Memory B cell (primary cell): ENCODE data around the gene RHBDD1.

Source experiments
- ATAC-seq: fragments of 150-1000 bp; cut with Tn5 transposase; 2 replicates; pipeline ENCODE4 v1.10.0; 2021; ENCODE audit warnings: low read depth, mild to moderate bottlenecking, moderate library complexity
- DNase-seq, 2 donors: peaks; one replicate each; pipeline ENCODE4 v3.0.0; 2022; ENCODE audit warnings: low spot score in 2 of 2
- H3K27ac Mint-ChIP-seq: one replicate; pipeline ENCODE4 v1.8.0; 2022; ENCODE audit warnings: mild to moderate bottlenecking, moderate library complexity, mixed read lengths
- H3K27me3 Mint-ChIP-seq: one replicate; pipeline ENCODE4 v1.8.0; 2022; ENCODE audit warnings: mixed read lengths
- H3K36me3 Mint-ChIP-seq: one replicate; pipeline ENCODE4 v1.8.0; 2022; ENCODE audit warnings: mild to moderate bottlenecking, mixed read lengths
- H3K4me1 Mint-ChIP-seq: one replicate; pipeline ENCODE4 v1.8.0; 2022; ENCODE audit warnings: mixed read lengths
- H3K4me3 Mint-ChIP-seq: one replicate; pipeline ENCODE4 v1.8.0; 2022; ENCODE audit warnings: mild to moderate bottlenecking, moderate library complexity, mixed read lengths
- H3K9me3 Mint-ChIP-seq: one replicate; pipeline ENCODE4 v1.8.0; 2022; ENCODE audit warnings: mixed read lengths

RHBDD1 gene

GRCh38 chr2:226993171-226993570 is 157.3 kb downstream of the RHBDD1 start:
- ATAC-seq: no peak
- no peak for DNase-seq
- no peak overlapping the region for H3K4me3 Mint-ChIP-seq
- H3K9me3 Mint-ChIP-seq: no peaks in the 10 kb centered on the region
- no peaks in the 10 kb centered on the region for H3K4me1 Mint-ChIP-seq
- peaks cover 13% of the 10 kb centered on the region for H3K36me3 Mint-ChIP-seq
- H3K27me3 Mint-ChIP-seq: no peaks in the 10 kb centered on the region
- H3K27ac Mint-ChIP-seq: no peak overlapping the region

GRCh38 chr2:226994775-226995174 is 158.9 kb downstream of the RHBDD1 start:
- Mint-ChIP-seq H3K27me3 (no peaks in the 10 kb centered on the region), H3K9me3 (no peaks in the 10 kb centered on the region), H3K4me1 (no peaks in the 10 kb centered on the region), H3K36me3 (peaks cover 21% of the 10 kb centered on the region), H3K27ac (no peak overlapping the region), H3K4me3 (no peak overlapping the region)
- DNase-seq (no peak), ATAC-seq (no peak)

DNA sequence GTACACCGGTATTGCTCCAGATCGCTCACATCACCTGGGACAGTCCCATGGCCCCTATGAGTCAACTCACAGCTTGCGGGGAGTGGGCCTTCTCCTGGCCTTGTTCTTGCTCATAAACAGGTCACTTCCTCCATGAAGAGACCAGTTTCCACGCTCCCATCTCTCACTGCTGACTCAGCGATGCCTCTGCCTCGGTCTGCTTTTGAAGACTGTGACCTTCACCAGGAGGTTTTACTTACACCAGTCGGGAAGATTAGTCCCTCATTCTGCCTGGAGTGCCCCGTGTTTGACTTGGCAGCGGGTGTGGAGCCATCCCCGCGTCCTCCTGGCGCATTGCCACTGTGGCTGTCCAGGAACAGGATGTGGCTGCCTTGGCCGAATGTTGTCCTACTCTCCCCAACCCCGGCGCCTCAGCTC is 159.8 kb downstream of the RHBDD1 start:
- DNase-seq: no peak
- ATAC-seq: no peak
- H3K4me3 Mint-ChIP-seq: no peak overlapping the region
- H3K4me1 Mint-ChIP-seq: no peaks in the 10 kb centered on the region
- H3K27ac Mint-ChIP-seq: peak overlapping the region; percentile 14
- H3K9me3 Mint-ChIP-seq: no peaks in the 10 kb centered on the region
- H3K27me3 Mint-ChIP-seq: no peaks in the 10 kb centered on the region
- H3K36me3 Mint-ChIP-seq: peaks cover 28% of the 10 kb centered on the region

GRCh38 chr2:226999661-227000060 is 163.8 kb downstream of the RHBDD1 start:
- peaks cover 39% of the 10 kb centered on the region for H3K36me3 Mint-ChIP-seq
- ATAC-seq: no peak

DNA sequence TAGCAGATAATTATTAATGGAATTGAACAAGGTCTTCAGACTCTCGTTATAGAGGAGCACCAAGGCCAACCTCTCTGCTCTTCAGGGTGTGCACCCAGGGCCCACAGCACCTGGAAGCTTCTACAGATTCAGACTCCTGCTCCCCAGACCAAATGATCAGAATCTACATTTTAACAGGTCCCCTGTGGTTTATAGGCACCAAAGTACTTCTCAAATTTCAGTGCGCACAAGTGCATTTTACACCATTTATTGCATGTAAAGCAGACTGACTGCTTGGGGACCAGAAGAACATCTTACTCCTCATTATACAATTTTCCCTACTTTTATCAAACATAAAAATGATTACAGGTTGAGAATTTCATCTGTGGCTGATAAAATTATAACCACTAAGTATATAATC is 164.3 kb downstream of the RHBDD1 start:
- Mint-ChIP-seq H3K27ac (peak overlapping the region; percentile 42), H3K4me1 (no peaks in the 10 kb centered on the region), H3K4me3 (no peak overlapping the region), H3K9me3 (no peaks in the 10 kb centered on the region), H3K36me3 (peaks cover 39% of the 10 kb centered on the region), H3K27me3 (no peaks in the 10 kb centered on the region)
- DNase-seq (no peak), ATAC-seq (no peak)

More at GRCh38 chr2:226999661-227000060, 163.8 kb downstream of the RHBDD1 start:
- Mint-ChIP-seq H3K27me3 (no peaks in the 10 kb centered on the region), H3K27ac (peak overlapping the region; percentile 42), H3K4me1 (no peaks in the 10 kb centered on the region), H3K9me3 (no peaks in the 10 kb centered on the region), H3K4me3 (no peak overlapping the region)
- DNase-seq: no peak

GRCh38 chr2:227004482-227004881 is 168.6 kb downstream of the RHBDD1 start:
- H3K27me3 Mint-ChIP-seq: no peaks in the 10 kb centered on the region
- no peak overlapping the region for H3K4me3 Mint-ChIP-seq
- ATAC-seq: no peak
- H3K9me3 Mint-ChIP-seq: no peaks in the 10 kb centered on the region
- no peak for DNase-seq
- H3K27ac Mint-ChIP-seq: peak overlapping the region; percentile 42
- H3K36me3 Mint-ChIP-seq: peaks cover 40% of the 10 kb centered on the region
- no peaks in the 10 kb centered on the region for H3K4me1 Mint-ChIP-seq

DNA sequence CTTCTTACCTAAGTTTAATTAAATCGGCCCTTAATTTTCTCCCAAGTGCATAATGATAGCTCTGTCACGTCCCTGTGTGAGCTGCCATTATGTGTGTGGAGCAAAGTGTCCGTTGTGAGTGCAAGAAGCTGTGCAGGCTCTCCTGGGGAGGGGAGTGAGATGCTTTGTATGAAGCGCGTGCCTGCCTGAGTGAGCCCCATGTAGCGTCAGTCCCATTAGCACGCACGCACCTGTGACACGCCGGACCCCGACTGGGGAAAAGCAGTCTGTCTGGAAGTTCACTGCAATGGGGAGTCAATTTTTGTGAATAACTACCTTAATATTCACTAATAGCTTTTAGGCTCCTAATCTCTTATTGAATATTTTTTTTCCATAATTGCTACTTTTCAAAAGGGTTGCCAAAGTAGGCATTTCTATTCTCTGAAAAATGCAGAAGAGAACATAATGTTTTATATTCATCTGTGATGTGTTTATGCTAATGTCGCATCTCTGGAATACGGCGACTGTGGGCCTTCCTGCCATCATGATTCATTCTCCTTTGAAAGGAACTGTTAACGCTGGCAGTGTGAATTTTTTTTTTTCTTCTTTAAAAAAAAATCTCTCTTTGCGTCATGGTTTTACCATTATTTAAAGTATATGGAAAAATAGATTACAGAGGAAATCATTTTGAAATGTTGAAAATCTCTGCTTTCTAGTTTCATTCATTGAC is 170.5 kb downstream of the RHBDD1 start:
- no peaks in the 10 kb centered on the region for H3K27me3 Mint-ChIP-seq
- ATAC-seq: no peak
- no peak for DNase-seq
- peaks cover 28% of the 10 kb centered on the region for H3K36me3 Mint-ChIP-seq
- H3K27ac Mint-ChIP-seq: no peak overlapping the region
- H3K4me3 Mint-ChIP-seq: no peak overlapping the region
- H3K9me3 Mint-ChIP-seq: no peaks in the 10 kb centered on the region
- H3K4me1 Mint-ChIP-seq: no peaks in the 10 kb centered on the region

- Mint-ChIP-seq H3K36me3 (peaks cover 28% of the 10 kb centered on the region), H3K27me3 (no peaks in the 10 kb centered on the region), H3K9me3 (no peaks in the 10 kb centered on the region), H3K4me3 (no peak overlapping the region), H3K4me1 (no peaks in the 10 kb centered on the region), H3K27ac (no peak overlapping the region)
- DNase-seq: no peak
- ATAC-seq: no peak
Observed at GRCh38 chr2:227007148-227007547, 171.3 kb downstream of the RHBDD1 start.

DNA sequence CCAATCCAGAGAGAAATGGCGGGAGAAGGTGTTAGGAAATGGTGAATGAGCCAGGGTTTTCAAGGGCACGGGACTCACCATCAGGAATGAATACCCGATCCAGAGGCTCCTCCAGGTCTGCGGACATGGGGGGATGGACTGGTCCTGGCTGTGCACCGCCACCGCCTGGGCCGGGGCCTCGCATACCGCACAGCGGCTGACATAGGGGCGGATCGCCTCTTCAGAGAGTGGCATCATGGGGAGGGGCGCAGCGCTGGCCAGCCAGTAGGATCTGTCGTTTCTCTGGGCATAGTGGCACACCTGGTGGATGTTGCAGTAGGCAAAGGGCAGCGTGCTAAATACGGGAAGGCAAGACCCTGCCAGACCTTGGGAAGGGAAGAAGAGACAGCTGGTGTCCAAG is 172.1 kb downstream of the RHBDD1 start:
- H3K27ac Mint-ChIP-seq: peak overlapping the region; percentile 82
- H3K36me3 Mint-ChIP-seq: peaks cover 25% of the 10 kb centered on the region
- ATAC-seq (no peak), DNase-seq (no peak)
- no peaks in the 10 kb centered on the region for H3K27me3 Mint-ChIP-seq
- no peak overlapping the region for H3K4me3 Mint-ChIP-seq
- H3K9me3 Mint-ChIP-seq: no peaks in the 10 kb centered on the region
- H3K4me1 Mint-ChIP-seq: no peaks in the 10 kb centered on the region

- H3K27me3 Mint-ChIP-seq: no peaks in the 10 kb centered on the region
- no peaks in the 10 kb centered on the region for H3K9me3 Mint-ChIP-seq
- DNase-seq: no peak
- H3K4me1 Mint-ChIP-seq: no peaks in the 10 kb centered on the region
- H3K36me3 Mint-ChIP-seq: peaks cover 20% of the 10 kb centered on the region
- no peak overlapping the region for H3K4me3 Mint-ChIP-seq
- H3K27ac Mint-ChIP-seq: no peak overlapping the region
- ATAC-seq: no peak
Observed at GRCh38 chr2:227010433-227010832, 174.6 kb downstream of the RHBDD1 start.

DNA sequence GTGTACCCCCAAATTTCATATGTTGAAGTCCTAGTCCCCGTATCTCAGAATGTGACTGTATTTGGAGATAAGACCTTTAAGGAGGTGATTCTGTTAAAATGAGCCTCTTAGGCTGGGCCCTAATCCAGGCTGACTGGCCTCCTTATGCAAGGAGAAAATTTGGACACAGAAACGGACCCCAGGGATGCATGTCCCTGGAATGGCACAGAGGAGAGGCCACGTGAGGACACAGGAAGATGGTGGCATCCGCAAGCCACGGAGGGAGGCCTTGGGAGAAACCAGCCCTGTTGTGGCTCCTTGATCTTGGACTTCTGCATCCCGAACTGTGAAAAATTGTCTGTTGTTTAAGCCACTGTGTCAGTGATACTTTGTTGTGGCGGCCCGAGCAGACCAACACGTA is 177.5 kb downstream of the RHBDD1 start:
- Mint-ChIP-seq H3K27ac (no peak overlapping the region), H3K4me3 (no peak overlapping the region), H3K9me3 (no peaks in the 10 kb centered on the region), H3K36me3 (peaks cover 28% of the 10 kb centered on the region), H3K4me1 (no peaks in the 10 kb centered on the region), H3K27me3 (no peaks in the 10 kb centered on the region)
- DNase-seq (no peak), ATAC-seq (no peak)

DNA sequence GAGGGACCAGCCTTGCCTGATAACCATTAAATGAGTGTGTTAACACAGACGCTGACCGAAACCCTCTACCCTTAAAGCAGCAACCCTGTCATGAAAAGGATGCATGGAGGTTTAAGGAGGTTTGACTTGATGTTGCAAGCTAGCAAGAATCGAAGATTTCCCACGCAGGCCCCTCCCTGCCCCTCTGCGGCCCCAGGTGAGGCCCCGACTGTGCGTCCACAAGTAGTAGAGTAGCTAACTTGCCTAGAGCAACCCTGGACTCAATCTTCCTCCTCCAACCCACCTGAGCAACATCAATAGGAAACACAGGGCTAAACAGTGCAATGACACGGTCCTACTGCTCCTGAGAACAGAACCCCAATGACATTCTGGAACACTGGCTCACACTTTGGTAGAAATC is 178.0 kb downstream of the RHBDD1 start:
- DNase-seq: no peak
- no peak for ATAC-seq

GRCh38 chr2:227016894-227017293 is 181.0 kb downstream of the RHBDD1 start:
- H3K4me1 Mint-ChIP-seq: no peaks in the 10 kb centered on the region
- peaks cover 33% of the 10 kb centered on the region for H3K36me3 Mint-ChIP-seq
- no peaks in the 10 kb centered on the region for H3K27me3 Mint-ChIP-seq
- H3K4me3 Mint-ChIP-seq: no peak overlapping the region
- ATAC-seq (no peak), DNase-seq (no peak)
- peak overlapping the region; percentile 55 for H3K27ac Mint-ChIP-seq
- no peaks in the 10 kb centered on the region for H3K9me3 Mint-ChIP-seq

More for the DNA sequence above, 178.0 kb downstream of the RHBDD1 start:
- Mint-ChIP-seq H3K4me1 (no peaks in the 10 kb centered on the region), H3K4me3 (no peak overlapping the region), H3K27ac (no peak overlapping the region), H3K36me3 (peaks cover 25% of the 10 kb centered on the region), H3K9me3 (no peaks in the 10 kb centered on the region), H3K27me3 (no peaks in the 10 kb centered on the region)

- Mint-ChIP-seq H3K4me3 (no peak overlapping the region), H3K36me3 (peaks cover 34% of the 10 kb centered on the region), H3K27ac (no peak overlapping the region), H3K27me3 (no peaks in the 10 kb centered on the region), H3K4me1 (no peaks in the 10 kb centered on the region), H3K9me3 (no peaks in the 10 kb centered on the region)
- no peak for DNase-seq
- no peak for ATAC-seq
Observed at GRCh38 chr2:227020416-227020815, 184.6 kb downstream of the RHBDD1 start.

DNA sequence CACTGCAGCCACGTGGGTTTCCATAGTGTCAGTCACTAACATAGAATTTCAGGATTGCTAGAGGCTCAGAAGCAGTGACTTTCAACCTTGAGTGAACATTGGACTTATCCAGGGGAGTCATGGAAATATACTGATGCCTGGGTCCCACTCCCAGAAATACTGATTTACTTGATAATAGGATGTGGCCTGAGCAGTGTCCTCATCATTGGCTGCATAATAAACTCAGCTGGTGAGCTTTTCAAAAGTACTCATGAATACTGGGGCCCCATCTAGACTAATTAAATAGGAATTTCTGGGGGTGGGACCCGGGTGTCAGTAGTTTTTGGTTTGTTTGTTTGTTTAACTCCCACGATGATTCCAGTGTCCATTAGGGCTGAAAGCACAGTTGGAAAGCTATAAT is 186.8 kb downstream of the RHBDD1 start:
- Mint-ChIP-seq H3K36me3 (peaks cover 32% of the 10 kb centered on the region), H3K27ac (no peak overlapping the region), H3K9me3 (no peaks in the 10 kb centered on the region), H3K4me3 (no peak overlapping the region), H3K4me1 (no peaks in the 10 kb centered on the region), H3K27me3 (no peaks in the 10 kb centered on the region)
- DNase-seq (no peak), ATAC-seq (no peak)
